Esophagus muscularis mucosa (tissue), 4 donors: ENCODE results near the gene BCL2L14. TPM values are rescaled to one million over a fixed set of nuclear protein-coding genes. Genes with fewer than 3 reads are reported as not detected.
A peak's percentile ranks its signal among the peaks of the same experiment; 100 is the strongest.

Source experiments
- DNase-seq: peaks from one replicate; pipeline ENCODE4 v3.0.0-alpha.2; 2017; ENCODE audit errors: extremely low spot score
- H3K27ac ChIP-seq, 4 donors: fragments of 200-600 bp; sonication (generic); replicated peaks in 1 of 4; 1 replicate in 3 of 4; 2 replicates in 1 of 4; pipeline ENCODE4 v1.5.1; 2016 to 2019; ENCODE audit warnings: mild to moderate bottlenecking in 1 of 4
- H3K27me3 ChIP-seq, 4 donors: fragments of 200-600 bp; sonication (generic); one replicate each; pipeline versions ENCODE4 v1.5.1 to v1.6.0; 2016 to 2019
- H3K36me3 ChIP-seq, 4 donors: fragments of 200-600 bp; sonication (generic); one replicate each; pipeline ENCODE4 v1.5.1; 2016 to 2019
- H3K4me1 ChIP-seq, 4 donors: fragments of 200-600 bp; sonication (generic); one replicate each; pipeline ENCODE4 v1.5.1; 2016 to 2019
- H3K4me3 ChIP-seq, 4 donors: fragments of 200-600 bp; sonication (generic); 1 replicate in 2 of 4; 2 replicates in 2 of 4; pipeline ENCODE4 v1.5.1; 2016 to 2019; ENCODE audit warnings: mild to moderate bottlenecking in 4 of 4, moderate library complexity in 1 of 4
- H3K9me3 ChIP-seq, 4 donors: fragments of 200-600 bp; sonication (generic); 1 replicate in 3 of 4; 2 replicates in 1 of 4; pipeline ENCODE4 v1.5.1; 2016 to 2019
- EP300 ChIP-seq: sonication (generic); formaldehyde crosslinking; IDR thresholded peaks from one replicate; pipeline ENCODE4 v1.6.1; 2017; ENCODE audit warnings: antibody characterized with exemption
- POLR2A ChIP-seq: fragments of 450-650 bp; IDR thresholded peaks from one replicate; pipeline ENCODE4 v1.6.1; 2017; ENCODE audit warnings: antibody characterized with exemption, moderate library complexity, mild to moderate bottlenecking, low read depth
- POLR2AphosphoS5 ChIP-seq, 2 donors: sonication (generic); formaldehyde crosslinking; IDR thresholded peaks; one replicate each; pipeline ENCODE4 v1.6.1; 2017; ENCODE audit warnings: antibody characterized with exemption in 2 of 2
- WGBS: methylation state at CpG from one replicate; pipeline ENCODE4 v1.1.5; 2018; 5-methylcytosine and 5-hydroxymethylcytosine counted together
- intact Hi-C: fragments of 100-400 bp; cut with DNase I; formaldehyde crosslinking; loops from one replicate; pipeline ENCODE4 v1.15.1; 2023
- total RNA-seq, 4 donors: library from RNA; depleted of rRNA; stranded (reverse); fragments of >200 nt; gene quantifications; one replicate each; pipeline versions ENCODE4 v1.1.0 to v1.2.1, GENCODE V29; 2016
- TF ChIP-seq, protein P1 (sequence below), 3 experiments: fragments of 200-600 bp in 2 of 3; fragments of 450-650 bp in 1 of 3; sonication (generic) in 2 of 3; IDR thresholded peaks; one replicate each; pipeline ENCODE4 v1.5.1; 2017 to 2019; ENCODE audit warnings: antibody characterized with exemption in 3 of 3, mild to moderate bottlenecking in 2 of 3, moderate library complexity in 1 of 3

BCL2L14 gene
- total RNA-seq, 4 donors from 2014 or later = not detected

DNA sequence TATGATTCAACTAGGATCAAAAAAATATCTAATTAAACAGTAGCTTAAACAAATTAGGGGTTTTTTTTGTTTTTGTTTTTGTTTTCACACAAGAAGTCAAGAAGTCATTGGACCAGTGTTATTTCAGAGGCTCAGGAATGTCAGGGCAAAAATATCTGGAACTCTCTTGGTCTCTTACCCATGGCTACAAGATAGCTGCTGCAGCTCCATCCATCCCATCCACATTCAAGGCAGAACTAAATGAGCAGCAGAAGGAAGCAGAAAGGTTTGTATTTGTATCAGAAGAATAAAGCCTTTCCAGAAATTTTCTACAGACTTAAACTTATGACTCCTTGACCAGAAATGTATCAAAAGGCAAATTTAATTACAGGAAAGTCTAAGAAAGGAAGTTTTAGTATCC is 33.8 kb upstream of the BCL2L14 start:
- H3K9me3 ChIP-seq = no peaks in the 10 kb centered on the region
- intact Hi-C loops = loop anchor here (10.0 kb wide), 2 partner anchors 152 to 392 kb away; partner anchors contain the start of gene ETV6
- TF ChIP-seq POLR2AphosphoS5 (IDR thresholded peaks at IDR 0.05) = no peak
- TF ChIP-seq, protein P1, sequence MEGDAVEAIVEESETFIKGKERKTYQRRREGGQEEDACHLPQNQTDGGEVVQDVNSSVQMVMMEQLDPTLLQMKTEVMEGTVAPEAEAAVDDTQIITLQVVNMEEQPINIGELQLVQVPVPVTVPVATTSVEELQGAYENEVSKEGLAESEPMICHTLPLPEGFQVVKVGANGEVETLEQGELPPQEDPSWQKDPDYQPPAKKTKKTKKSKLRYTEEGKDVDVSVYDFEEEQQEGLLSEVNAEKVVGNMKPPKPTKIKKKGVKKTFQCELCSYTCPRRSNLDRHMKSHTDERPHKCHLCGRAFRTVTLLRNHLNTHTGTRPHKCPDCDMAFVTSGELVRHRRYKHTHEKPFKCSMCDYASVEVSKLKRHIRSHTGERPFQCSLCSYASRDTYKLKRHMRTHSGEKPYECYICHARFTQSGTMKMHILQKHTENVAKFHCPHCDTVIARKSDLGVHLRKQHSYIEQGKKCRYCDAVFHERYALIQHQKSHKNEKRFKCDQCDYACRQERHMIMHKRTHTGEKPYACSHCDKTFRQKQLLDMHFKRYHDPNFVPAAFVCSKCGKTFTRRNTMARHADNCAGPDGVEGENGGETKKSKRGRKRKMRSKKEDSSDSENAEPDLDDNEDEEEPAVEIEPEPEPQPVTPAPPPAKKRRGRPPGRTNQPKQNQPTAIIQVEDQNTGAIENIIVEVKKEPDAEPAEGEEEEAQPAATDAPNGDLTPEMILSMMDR (IDR thresholded peaks at IDR 0.05) = no peak
- TF ChIP-seq EP300 = no peak
- no peak for TF ChIP-seq POLR2A

DNA sequence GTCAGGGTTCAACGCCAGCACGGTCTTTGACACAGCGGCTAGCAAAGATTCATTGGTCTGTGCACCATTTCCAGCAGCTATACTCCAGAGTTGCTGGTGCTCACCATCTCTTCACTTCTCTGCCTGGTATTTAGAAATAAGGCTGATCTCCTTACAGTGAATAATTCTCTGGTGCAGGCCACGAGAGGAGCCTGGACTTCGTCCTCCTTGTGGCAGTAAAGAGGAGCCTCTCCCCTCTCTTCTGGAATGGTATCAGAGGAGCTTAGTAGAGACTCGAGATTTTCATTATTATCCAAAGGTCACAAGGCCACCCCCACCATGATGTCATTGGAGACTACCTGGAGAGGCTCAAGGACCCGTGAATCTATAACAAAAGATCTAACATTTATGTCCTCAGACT is 30.8 kb upstream of the BCL2L14 start:
- no peak overlapping the region for H3K27ac ChIP-seq
- no peaks in the 10 kb centered on the region for H3K36me3 ChIP-seq
- TF ChIP-seq EP300 (no peak), POLR2A (no peak), POLR2AphosphoS5 (IDR thresholded peaks at IDR 0.05) (no peak)
- TF ChIP-seq, protein P1 (IDR thresholded peaks at IDR 0.05) = no peak
- DNase-seq = peak; percentile 39
- 73% methylated on average over 7 of the region's 7 CpGs for WGBS
- no peaks in the 10 kb centered on the region for H3K4me1 ChIP-seq
- no peak overlapping the region for H3K4me3 ChIP-seq
- no peaks in the 10 kb centered on the region for H3K27me3 ChIP-seq
- intact Hi-C loops = loop anchor here (10.0 kb wide), 2 partner anchors 155 to 395 kb away; partner anchors contain the start of gene ETV6
- H3K9me3 ChIP-seq = no peaks in the 10 kb centered on the region

More for the DNA sequence above, 33.8 kb upstream of the BCL2L14 start:
- no peak overlapping the region for H3K27ac ChIP-seq
- H3K4me1 ChIP-seq = peaks cover 8 to 12% (median 10%) of the 10 kb centered on the region in 4 donors
- no peak overlapping the region for H3K4me3 ChIP-seq
- DNase-seq = no peak
- no peaks in the 10 kb centered on the region for H3K36me3 ChIP-seq
- H3K27me3 ChIP-seq = no peaks in the 10 kb centered on the region

DNA sequence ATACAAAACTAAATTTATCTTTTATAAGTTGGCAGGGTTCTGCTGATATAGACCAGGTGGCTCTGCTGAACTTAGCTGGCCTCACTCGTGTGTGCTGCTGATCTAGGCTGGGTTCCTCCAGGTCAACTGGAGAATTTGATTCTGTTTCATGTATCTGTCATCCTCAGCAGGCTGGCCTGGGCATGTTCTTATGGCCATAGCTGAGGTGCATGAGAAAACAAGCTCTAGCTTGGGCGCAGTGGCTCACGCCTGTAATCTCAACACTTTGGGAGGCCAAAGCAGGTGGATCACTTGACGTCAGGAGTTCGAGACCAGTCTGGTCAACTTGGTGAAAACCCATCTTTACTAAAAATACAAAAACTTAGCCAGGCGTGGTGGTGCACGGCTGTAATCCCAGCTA is 24.3 kb upstream of the BCL2L14 start:
- Histone ChIP-seq H3K27ac (no peak overlapping the region), H3K4me3 (no peak overlapping the region), H3K36me3 (no peaks in the 10 kb centered on the region), H3K9me3 (no peaks in the 10 kb centered on the region), H3K27me3 (no peaks in the 10 kb centered on the region), H3K4me1 (no peaks in the 10 kb centered on the region)
- WGBS = 75% methylated on average over 7 of the region's 7 CpGs
- intact Hi-C loops = no loop called here
- TF ChIP-seq, protein P1 (IDR thresholded peaks at IDR 0.05) = no peak
- TF ChIP-seq POLR2A = no peak
- TF ChIP-seq EP300 = no peak
- TF ChIP-seq POLR2AphosphoS5 (IDR thresholded peaks at IDR 0.05) = no peak
- DNase-seq = peak; percentile 72

DNA sequence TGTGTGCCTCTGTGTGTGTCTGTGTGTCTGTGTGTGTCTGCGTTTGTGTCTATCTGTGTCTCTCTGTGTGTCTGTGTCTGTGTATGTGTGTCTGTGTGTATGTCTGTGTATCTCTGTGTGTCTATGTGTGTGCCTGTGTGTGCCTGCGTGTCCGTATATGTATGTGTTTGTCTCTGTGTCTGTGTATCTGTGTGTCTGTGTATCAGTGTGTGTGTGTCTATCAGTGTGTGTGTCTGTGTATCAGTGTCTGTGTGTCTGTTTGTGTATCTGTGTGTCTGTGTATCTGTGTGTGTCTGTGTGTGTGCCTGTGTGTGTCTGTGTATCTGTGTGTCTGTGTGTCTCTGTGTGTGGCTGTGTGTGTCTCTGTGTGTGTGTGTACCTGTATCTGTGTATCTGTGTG is 23.1 kb upstream of the BCL2L14 start:
- peak; percentile 24 for DNase-seq
- 96% methylated on average over 3 of the region's 3 CpGs for WGBS
- no peaks in the 10 kb centered on the region for H3K9me3 ChIP-seq
- no peaks in the 10 kb centered on the region for H3K4me1 ChIP-seq
- no peaks in the 10 kb centered on the region for H3K27me3 ChIP-seq
- TF ChIP-seq POLR2AphosphoS5 (IDR thresholded peaks at IDR 0.05) (no peak), EP300 (no peak), POLR2A (no peak)
- TF ChIP-seq, protein P1 (IDR thresholded peaks at IDR 0.05) = no peak
- H3K36me3 ChIP-seq = no peaks in the 10 kb centered on the region
- H3K27ac ChIP-seq = no peak overlapping the region
- H3K4me3 ChIP-seq = no peak overlapping the region
- intact Hi-C loops = no loop called here

DNA sequence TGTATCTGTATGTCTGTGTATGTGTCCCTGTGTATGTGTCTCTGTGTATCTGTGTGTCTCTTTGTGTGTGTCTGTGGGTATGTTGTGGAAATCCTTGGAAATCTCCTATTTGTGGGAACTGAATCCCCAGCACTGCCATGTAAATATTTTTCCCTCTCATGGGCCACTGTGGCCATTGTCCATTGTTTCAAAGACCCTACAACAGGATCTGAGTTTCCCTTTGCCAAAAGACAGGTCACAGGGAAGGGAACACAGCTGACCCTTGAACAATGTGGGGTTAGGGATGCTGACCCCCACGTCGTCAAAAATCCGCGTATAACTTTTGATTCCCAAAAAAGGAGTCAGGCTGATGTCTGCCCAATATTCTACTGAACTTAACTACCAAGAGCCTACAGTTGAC is 22.5 kb upstream of the BCL2L14 start:
- Histone ChIP-seq H3K27me3 (no peaks in the 10 kb centered on the region), H3K4me1 (no peaks in the 10 kb centered on the region), H3K9me3 (no peaks in the 10 kb centered on the region), H3K36me3 (no peaks in the 10 kb centered on the region), H3K4me3 (no peak overlapping the region), H3K27ac (no peak overlapping the region)
- peak; percentile 64 for DNase-seq
- whole genome bisulfite sequencing = 81% methylated on average over 4 of the region's 4 CpGs
- intact Hi-C loops = no loop called here
- TF ChIP-seq EP300 (no peak), POLR2A (no peak), POLR2AphosphoS5 (IDR thresholded peaks at IDR 0.05) (no peak)
- TF ChIP-seq, protein P1 (IDR thresholded peaks at IDR 0.05) = no peak
